Measurements from ENCODE around the gene SECISBP2L.

The SECISBP2L gene

GRCh38 chr15:48962662-48963523 is 83.4 kb downstream of the SECISBP2L start:
- DNase-seq = no peak

DNA sequence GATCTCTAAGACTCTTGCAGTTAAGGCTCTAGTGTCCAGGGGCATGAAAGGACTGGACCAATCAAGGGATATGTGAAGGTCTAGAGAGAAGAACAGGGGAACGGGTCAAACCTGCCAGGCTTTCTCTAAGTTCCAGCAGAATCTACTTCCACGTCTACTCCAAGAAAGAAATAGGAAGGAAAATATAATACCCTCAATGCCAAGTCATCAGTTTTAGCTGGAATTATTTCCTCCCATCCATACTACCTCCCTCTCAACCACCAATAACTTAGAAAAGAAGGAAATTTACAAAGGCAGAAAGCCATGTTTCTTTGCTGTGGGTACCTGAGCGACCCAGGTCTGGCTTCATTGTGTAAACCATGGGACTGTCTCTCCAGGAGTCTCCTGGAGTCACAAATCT is 90.3 kb downstream of the SECISBP2L start:
- no peak for DNase-seq

DNA sequence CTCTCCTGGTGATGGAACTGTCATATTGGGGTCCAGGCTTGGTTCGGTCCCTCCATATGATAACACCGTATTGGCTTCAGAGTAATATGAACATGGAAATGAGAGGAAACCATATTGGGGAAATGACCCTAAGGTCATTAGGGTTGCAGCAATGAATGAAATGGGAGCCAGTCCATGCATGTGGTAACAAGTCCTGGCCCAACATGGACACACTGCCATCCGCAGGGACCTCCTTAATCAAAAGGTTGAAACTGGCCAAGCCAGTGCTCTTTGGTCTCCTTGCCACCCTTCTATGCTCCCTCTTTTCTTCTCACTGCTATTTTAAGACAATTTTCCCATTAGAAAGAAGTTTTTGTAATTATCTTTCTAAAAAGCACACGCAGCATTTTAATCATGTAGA is 90.9 kb downstream of the SECISBP2L start:
- DNase-seq = no peak

- DNase-seq = no peak
These were observed 91.7 kb downstream of the SECISBP2L start for GRCh38 chr15:48954538-48954937.

- no peak for DNase-seq
These were observed 99.4 kb downstream of the SECISBP2L start for GRCh38 chr15:48946840-48947187.

DNA sequence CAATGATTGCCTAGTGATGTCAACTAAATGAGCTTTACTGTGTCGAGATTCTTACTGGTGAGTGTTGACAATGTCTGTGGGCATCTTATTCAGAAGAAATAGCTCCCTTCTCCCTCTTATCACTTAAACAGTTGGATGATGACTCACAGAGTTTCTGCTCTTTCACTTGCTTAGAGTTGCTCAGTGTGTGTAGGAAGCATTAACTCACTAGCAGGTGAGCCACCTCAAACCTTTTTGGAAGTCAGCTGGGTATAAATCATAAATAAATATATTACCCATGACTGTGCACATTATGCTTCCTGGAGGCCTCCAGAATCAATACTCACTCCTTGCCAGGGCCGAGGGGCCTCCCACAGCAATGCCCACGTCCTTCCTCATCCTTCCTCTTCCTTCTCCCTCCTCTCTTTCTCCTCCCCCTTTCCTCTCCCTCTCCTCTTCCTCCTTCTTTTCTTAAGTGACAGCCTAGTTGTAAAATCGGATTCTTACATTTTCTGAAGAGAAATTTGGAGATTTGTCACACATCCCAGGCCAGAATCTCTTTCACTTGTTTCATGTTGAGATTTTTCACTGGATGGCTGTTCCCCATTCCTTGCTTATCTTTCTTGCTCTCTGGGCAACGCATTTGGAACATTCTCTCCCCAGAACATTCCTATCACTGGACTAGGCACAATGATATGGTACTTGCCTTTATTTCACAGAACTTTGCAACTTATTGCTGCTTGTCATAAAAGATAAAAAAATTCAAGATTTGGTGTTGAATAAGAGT is 100.0 kb downstream of the SECISBP2L start:
- no peak for DNase-seq

DNA sequence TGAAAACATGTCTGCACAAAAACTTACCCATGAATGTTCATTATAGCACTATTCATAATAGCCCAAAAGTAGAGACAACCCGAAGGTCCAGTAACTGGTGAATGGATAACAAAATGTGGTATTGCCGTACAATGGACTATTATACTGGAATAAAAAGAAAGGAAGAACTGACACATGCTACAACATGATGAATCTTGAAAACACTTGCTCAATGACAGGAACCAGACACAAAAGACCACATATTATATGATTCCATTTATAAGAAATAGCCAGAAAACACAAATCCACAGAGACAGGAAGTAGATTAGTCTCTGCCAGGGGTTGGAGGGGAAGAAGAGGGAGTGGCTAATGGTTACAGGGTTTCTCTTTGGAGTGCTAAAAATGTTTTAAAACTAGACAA is 100.9 kb downstream of the SECISBP2L start:
- DNase-seq = no peak

DNA sequence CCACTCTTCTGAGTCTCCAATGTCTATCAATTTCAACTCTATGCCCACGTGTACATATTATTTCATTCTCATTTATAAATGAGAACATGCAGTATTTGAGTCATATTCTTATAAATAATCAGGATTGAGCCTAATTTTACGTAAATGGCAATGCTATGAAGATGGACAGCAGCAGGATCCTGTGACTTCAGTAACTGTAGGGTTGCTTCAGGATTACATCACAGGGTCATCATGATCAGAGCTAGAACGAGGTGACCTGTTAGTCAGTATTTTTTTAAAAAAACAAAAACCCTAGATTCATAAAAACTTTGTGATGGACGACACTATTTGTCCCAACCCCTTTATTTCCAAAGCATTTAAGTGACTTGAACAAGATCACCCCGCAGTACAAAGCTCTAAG is 104.3 kb downstream of the SECISBP2L start:
- DNase-seq = no peak

GRCh38 chr15:48940508-48940907 is 105.7 kb downstream of the SECISBP2L start:
- DNase-seq = no peak

GRCh38 chr15:48939648-48940047 is 106.6 kb downstream of the SECISBP2L start:
- no peak for DNase-seq
